Measurements from ENCODE around the gene PRR33. TPM values are rescaled to one million over a fixed set of nuclear protein-coding genes. Genes with fewer than 3 reads are reported as not detected.

PRR33 gene
- total and polyA plus RNA-seq, 2 donors (not counting 3 experiments of a cell fraction or from before 2014, with no cell fraction given): not detected

DNA sequence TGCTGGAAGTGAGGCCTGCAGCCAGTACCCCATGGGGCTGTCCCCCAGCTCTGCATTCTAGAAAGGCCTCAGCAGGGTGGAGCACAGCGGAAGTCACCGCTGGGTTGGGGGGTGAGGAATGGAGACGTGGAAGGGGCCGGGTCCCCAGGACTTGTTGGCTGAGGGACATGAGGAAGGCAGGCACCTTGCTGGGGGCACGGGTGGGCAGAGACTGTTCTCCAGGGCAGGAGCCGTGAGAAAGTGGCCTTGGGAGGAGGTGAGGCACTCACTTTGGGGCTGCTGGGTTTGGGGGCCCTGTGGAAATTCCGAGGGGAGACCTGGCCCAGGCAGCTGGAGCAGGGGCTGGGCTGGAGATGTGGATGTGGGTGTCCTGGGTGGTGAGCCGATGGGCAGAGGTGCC lies 47.9 kb downstream of the PRR33 start:
- Histone ChIP-seq H3K4me3 (replicated peaks in 1 of 3; ENCODE audit: insufficient read depth in 1 of 3, low read depth in 1 of 3, low read length in 3 of 3) (no peak overlapping the region), H3K27ac (ENCODE audit: insufficient read depth, low read depth, low read length) (no peak overlapping the region), H3K9me1 (replicated peaks; ENCODE audit: control insufficient read depth, extremely low read depth, insufficient read depth, low read length) (no peaks in the 10 kb centered on the region), H3K79me2 (ENCODE audit: control insufficient read depth, insufficient read depth, low read length) (no peaks in the 10 kb centered on the region), H4K20me1 (replicated peaks; ENCODE audit: control insufficient read depth, extremely low read depth, insufficient read depth, low read length) (no peaks in the 10 kb centered on the region), H3K36me3 (ENCODE audit: control insufficient read depth in 2 of 2, extremely low read depth in 1 of 2, insufficient read depth in 2 of 2, low read length in 2 of 2) (no peaks in the 10 kb centered on the region), H3K4me2 (ENCODE audit: insufficient read depth, low read length) (no peak overlapping the region), H2AFZ (ENCODE audit: low read depth, low read length) (no peak overlapping the region), H3K9ac (replicated peaks; ENCODE audit: extremely low read depth, insufficient read depth, low read length) (no peak overlapping the region), H3K4me1 (ENCODE audit: control insufficient read depth, extremely low read depth, insufficient read depth, low read length) (no peaks in the 10 kb centered on the region), H3K9me3 (replicated peaks; ENCODE audit: control insufficient read depth, insufficient read depth, low read length) (no peaks in the 10 kb centered on the region), H3K27me3 (ENCODE audit: control insufficient read depth in 2 of 2, insufficient read depth in 2 of 2, low read length in 2 of 2) (no peaks in the 10 kb centered on the region)
- DNase-seq (ENCODE audit: low read depth, low spot score) (no peak), FAIRE-seq (no peak)
- intact Hi-C loops (cut with micrococcal nuclease) (no loop called here), dilution Hi-C loops (cut with MboI; ENCODE audit: extremely low pct_ligation_motif_present, low sequenced_read_pairs) (no loop called here)
- POLR2A ChIA-PET: no interaction called here
- no TSS peak for BruUV-seq (replicated peaks)
- TF ChIP-seq EZH2 (IDR thresholded peaks at IDR 0.05; ENCODE audit: borderline replicate concordance, low read depth, low read length, severe bottlenecking) (no peak), MAX (IDR thresholded peaks at IDR 0.05; ENCODE audit: insufficient read depth, insufficient read length) (no peak)
- CTCF ChIA-PET: interaction anchor here (1.4 to 1.7 kb wide), 2 partner anchors 11 to 38 kb away, joined by 5 to 6 read pairs; no protein-coding TSS in a partner anchor

GRCh38 chr11:1843098-1843473 lies 48.6 kb downstream of the PRR33 start:
- Histone ChIP-seq H3K9me1 (replicated peaks; ENCODE audit: control insufficient read depth, extremely low read depth, insufficient read depth, low read length) (no peaks in the 10 kb centered on the region), H3K4me1 (ENCODE audit: control insufficient read depth, extremely low read depth, insufficient read depth, low read length) (no peaks in the 10 kb centered on the region), H3K4me2 (ENCODE audit: insufficient read depth, low read length) (no peak overlapping the region), H3K4me3 (replicated peaks in 1 of 3; ENCODE audit: insufficient read depth in 1 of 3, low read depth in 1 of 3, low read length in 3 of 3) (no peak overlapping the region), H3K27me3 (ENCODE audit: control insufficient read depth in 2 of 2, insufficient read depth in 2 of 2, low read length in 2 of 2) (no peaks in the 10 kb centered on the region), H3K27ac (ENCODE audit: insufficient read depth, low read depth, low read length) (no peak overlapping the region), H3K9me3 (replicated peaks; ENCODE audit: control insufficient read depth, insufficient read depth, low read length) (no peaks in the 10 kb centered on the region), H3K9ac (replicated peaks; ENCODE audit: extremely low read depth, insufficient read depth, low read length) (no peak overlapping the region), H2AFZ (ENCODE audit: low read depth, low read length) (no peak overlapping the region), H3K36me3 (ENCODE audit: control insufficient read depth in 2 of 2, extremely low read depth in 1 of 2, insufficient read depth in 2 of 2, low read length in 2 of 2) (no peaks in the 10 kb centered on the region), H4K20me1 (replicated peaks; ENCODE audit: control insufficient read depth, extremely low read depth, insufficient read depth, low read length) (no peaks in the 10 kb centered on the region), H3K79me2 (ENCODE audit: control insufficient read depth, insufficient read depth, low read length) (no peaks in the 10 kb centered on the region)
- FAIRE-seq: no peak
- ChIA-PET CTCF (interaction anchor here (0.8 to 1.7 kb wide), 3 partner anchors 11 to 309 kb away, joined by 3 to 6 read pairs (median 5); no protein-coding TSS in a partner anchor), POLR2A (no interaction called here)
- dilution Hi-C loops (cut with MboI; ENCODE audit: extremely low pct_ligation_motif_present, low sequenced_read_pairs) (no loop called here), intact Hi-C loops (cut with micrococcal nuclease) (no loop called here)
- TF ChIP-seq FOS (IDR thresholded peaks at IDR 0.05; ENCODE audit: borderline replicate concordance, insufficient read depth, low read length): no peak
- TF ChIP-seq JUN (IDR thresholded peaks at IDR 0.05; ENCODE audit: borderline replicate concordance, insufficient read depth, insufficient read length, low read depth): no peak
- TF ChIP-seq GATA2 (IDR thresholded peaks at IDR 0.05; ENCODE audit: insufficient read depth, insufficient read length, low read depth, low read length): no peak
- TF ChIP-seq MYC (IDR thresholded peaks at IDR 0.05; ENCODE audit: low read depth, low read length): no peak
- TF ChIP-seq EZH2 (IDR thresholded peaks at IDR 0.05; ENCODE audit: borderline replicate concordance, low read depth, low read length, severe bottlenecking): no peak
- no peak for TF ChIP-seq POLR2AphosphoS5 (IDR thresholded peaks at IDR 0.05; ENCODE audit: insufficient read depth, low read depth, low read length)
- no peak for TF ChIP-seq CTCF (IDR thresholded peaks at IDR 0.05; ENCODE audit: extremely low read depth in 1 of 2, insufficient read depth in 1 of 2, low read depth in 1 of 2, low read length in 2 of 2)
- TF ChIP-seq MAX (IDR thresholded peaks at IDR 0.05; ENCODE audit: insufficient read depth, insufficient read length): no peak
- TF ChIP-seq POLR2A (IDR thresholded peaks at IDR 0.05; ENCODE audit: low read depth, low read length): no peak
- no TSS peak for BruUV-seq (replicated peaks)
- DNase-seq (ENCODE audit: low read depth, low spot score): no peak
